ENCODE data around the gene CTXND1.

Gene CTXND1

GRCh38 chr15:80180468-80180867 is 71.5 kb downstream of the CTXND1 start:
- no peak overlapping the region for H3K4me3 ChIP-seq (replicated peaks in 1 of 2; ENCODE audit: low read depth in 2 of 2, low read length in 2 of 2)
- DNase-seq (ENCODE audit: low read depth in 2 of 2), result no peak
- TF ChIP-seq CTCF (IDR thresholded peaks at IDR 0.05; ENCODE audit: low read depth, low read length), result no peak

- no peak for DNase-seq (ENCODE audit: low read depth in 2 of 2)
- no peak for TF ChIP-seq CTCF (IDR thresholded peaks at IDR 0.05; ENCODE audit: low read depth, low read length)
- H3K4me3 ChIP-seq (replicated peaks in 1 of 2; ENCODE audit: low read depth in 2 of 2, low read length in 2 of 2), result no peak overlapping the region
Measured at GRCh38 chr15:80179935-80180334, 72.1 kb downstream of the CTXND1 start.

- DNase-seq (ENCODE audit: low read depth in 2 of 2), result peak; percentile 73 to 95
- H3K4me3 ChIP-seq (replicated peaks in 1 of 2; ENCODE audit: low read depth in 2 of 2, low read length in 2 of 2), result no peak overlapping the region
- TF ChIP-seq CTCF (IDR thresholded peaks at IDR 0.05; ENCODE audit: low read depth, low read length), result no peak
Measured at GRCh38 chr15:80179025-80179759, 72.8 kb downstream of the CTXND1 start.

GRCh38 chr15:80177156-80177555 is 74.9 kb downstream of the CTXND1 start:
- peak; percentile 45 for DNase-seq (ENCODE audit: low read depth in 2 of 2)
- H3K4me3 ChIP-seq (replicated peaks in 1 of 2; ENCODE audit: low read depth in 2 of 2, low read length in 2 of 2), result no peak overlapping the region

GRCh38 chr15:80176443-80176842 is 75.6 kb downstream of the CTXND1 start:
- H3K4me3 ChIP-seq (replicated peaks in 1 of 2; ENCODE audit: low read depth in 2 of 2, low read length in 2 of 2), result no peak overlapping the region
- DNase-seq (ENCODE audit: low read depth in 2 of 2), result no peak
- TF ChIP-seq CTCF (IDR thresholded peaks at IDR 0.05; ENCODE audit: low read depth, low read length), result no peak

More at GRCh38 chr15:80177156-80177555, 74.9 kb downstream of the CTXND1 start:
- no peak for TF ChIP-seq CTCF (IDR thresholded peaks at IDR 0.05; ENCODE audit: low read depth, low read length)

GRCh38 chr15:80175436-80175835 is 76.6 kb downstream of the CTXND1 start:
- H3K4me3 ChIP-seq (replicated peaks in 1 of 2; ENCODE audit: low read depth in 2 of 2, low read length in 2 of 2), result no peak overlapping the region
- no peak for TF ChIP-seq CTCF (IDR thresholded peaks at IDR 0.05; ENCODE audit: low read depth, low read length)
- DNase-seq (ENCODE audit: low read depth in 2 of 2), result no peak

All from cardiac fibroblast (primary cell).